ENCODE results near the gene FAM174A.

FAM174A gene

GRCh38 chr5:100574716-100575115 is 39.5 kb downstream of the FAM174A start:
- no peak for DNase-seq (ENCODE audit: low spot score)
- no peak for TF ChIP-seq CTCF (IDR thresholded peaks at IDR 0.05)
- Histone ChIP-seq H3K27ac (no peak overlapping the region), H3K4me3 (no peak overlapping the region)

- no peak for TF ChIP-seq CTCF (IDR thresholded peaks at IDR 0.05)
- DNase-seq (ENCODE audit: low spot score), result no peak
- no peak overlapping the region for H3K27ac ChIP-seq
- H3K4me3 ChIP-seq, result no peak overlapping the region
Measured at GRCh38 chr5:100575815-100576214, 40.6 kb downstream of the FAM174A start.

- H3K27ac ChIP-seq, result no peak overlapping the region
- no peak overlapping the region for H3K4me3 ChIP-seq
- DNase-seq (ENCODE audit: low spot score), result no peak
Measured at GRCh38 chr5:100576217-100576751, 41.1 kb downstream of the FAM174A start.

GRCh38 chr5:100577506-100577905 is 42.3 kb downstream of the FAM174A start:
- H3K27ac ChIP-seq, result no peak overlapping the region
- no peak for DNase-seq (ENCODE audit: low spot score)
- H3K4me3 ChIP-seq, result no peak overlapping the region
- TF ChIP-seq CTCF (IDR thresholded peaks at IDR 0.05), result no peak

More at GRCh38 chr5:100576217-100576751, 41.1 kb downstream of the FAM174A start:
- TF ChIP-seq CTCF (IDR thresholded peaks at IDR 0.05), result no peak

GRCh38 chr5:100584069-100584468 is 48.9 kb downstream of the FAM174A start:
- no peak for DNase-seq (ENCODE audit: low spot score)
- Histone ChIP-seq H3K4me3 (no peak overlapping the region), H3K27ac (no peak overlapping the region)
- TF ChIP-seq CTCF (IDR thresholded peaks at IDR 0.05), result no peak

GRCh38 chr5:100584889-100585288 is 49.7 kb downstream of the FAM174A start:
- no peak overlapping the region for H3K27ac ChIP-seq
- no peak for DNase-seq (ENCODE audit: low spot score)
- no peak overlapping the region for H3K4me3 ChIP-seq
- TF ChIP-seq CTCF (IDR thresholded peaks at IDR 0.05), result no peak

- no peak overlapping the region for H3K27ac ChIP-seq
- no peak overlapping the region for H3K4me3 ChIP-seq
- no peak for TF ChIP-seq CTCF (IDR thresholded peaks at IDR 0.05)
- DNase-seq (ENCODE audit: low spot score), result no peak
Measured at GRCh38 chr5:100590867-100591266, 55.7 kb downstream of the FAM174A start.

Data from coronary artery (tissue), 2 donors.